ENCODE data around the gene MYO5C. TPM values are rescaled to one million over a fixed set of nuclear protein-coding genes. Genes with fewer than 3 reads are reported as not detected.

MYO5C gene
- total and polyA plus RNA-seq, 2 of the 4 experiments (the other 2 are of a cell fraction), result under 0.01 to 0.03 TPM

- in situ Hi-C loops (cut with MboI; ENCODE audit: low sequenced_read_pairs), result no loop called here
- DNase-seq, result peak; percentile 66
- H3K4me1 ChIP-seq (ENCODE audit: control insufficient read depth, insufficient read depth, low read length), result peaks cover 14% of the 10 kb centered on the region
Observed at GRCh38 chr15:52255008-52255407, 40.6 kb downstream of the MYO5C start.

More at GRCh38 chr15:52255008-52255407, 40.6 kb downstream of the MYO5C start:
- WGBS, 2 experiments (ENCODE audit: extremely low coverage in 2 of 2, insufficient read length in 1 of 2), result no CpG with 5 or more reads among the region's 1 CpG
- no peak overlapping the region for H2BK5ac ChIP-seq (ENCODE audit: low read depth, low read length, poor library complexity, severe bottlenecking)
- intact Hi-C loops (cut with micrococcal nuclease) (loop anchor here (10.0 kb wide), 1 partner anchor 420 kb away; the partner anchor contains the start of gene ATOSA), dilution Hi-C loops (cut with HindIII; ENCODE audit: low sequenced_read_pairs, unreplicated experiment) (no loop called here)
- no peak overlapping the region for H3K56ac ChIP-seq (ENCODE audit: extremely low read depth, insufficient read depth, low read length)
- no peak overlapping the region for H4K91ac ChIP-seq (ENCODE audit: insufficient read depth, low read depth, low read length)
- peaks cover 14% of the 10 kb centered on the region for H3K9me1 ChIP-seq (ENCODE audit: insufficient read depth, low read length)
- no peak overlapping the region for H3K23ac ChIP-seq (ENCODE audit: low read depth, low read length)
- no peaks in the 10 kb centered on the region for H3K9me3 ChIP-seq (ENCODE audit: control insufficient read depth, insufficient read depth, low read length)
- ChIA-PET POLR2A (ENCODE audit: unreplicated experiment) (interaction anchor here (0.7 kb wide), 1 partner anchor 47 kb away, joined by 8 read pairs; no protein-coding TSS in a partner anchor), CTCF (interaction anchor here (1.6 kb wide), 1 partner anchor 83 kb away, joined by 3 read pairs; no protein-coding TSS in a partner anchor)
- no peak overlapping the region for H3K27ac ChIP-seq (ENCODE audit: insufficient read depth, low read length)
- H2BK20ac ChIP-seq (ENCODE audit: low read depth, low read length), result peak overlapping the region; percentile 84
- 0 out of 2 replicates have a peak, but pooled peaks have one; percentile 24 for ATAC-seq (ENCODE audit: low read depth)
- no TSS peak for BruUV-seq (replicated peaks)
- no peak overlapping the region for H4K5ac ChIP-seq (ENCODE audit: low read depth, low read length)
- H3K27me3 ChIP-seq (ENCODE audit: control insufficient read depth, insufficient read depth, low read length), result no peaks in the 10 kb centered on the region
- H4K8ac ChIP-seq (ENCODE audit: low read depth in 2 of 2, low read length in 2 of 2), result peak overlapping the region in 1 of 2 experiments; percentile 53; a peak in 1 of 4 replicates
- no peak overlapping the region for H2AK9ac ChIP-seq (replicated peaks; ENCODE audit: low read depth, low read length, poor library complexity)
- H3K4ac ChIP-seq (ENCODE audit: low read depth, low read length), result 0 out of 2 replicates have a peak overlapping the region, but pooled peaks have one; percentile 12
- H3K18ac ChIP-seq (ENCODE audit: low read depth, low read length), result no peak overlapping the region
- H3K36me3 ChIP-seq (ENCODE audit: control insufficient read depth, insufficient read depth, low read length), result no peaks in the 10 kb centered on the region
- H2AK5ac ChIP-seq (ENCODE audit: low read depth, low read length), result no peak overlapping the region
- H3K9ac ChIP-seq (ENCODE audit: low read depth, low read length), result no peak overlapping the region
- no peak overlapping the region for H2AFZ ChIP-seq (replicated peaks; ENCODE audit: low read length, poor library complexity)
- 0 out of 2 replicates have a peak, but pooled peaks have one; percentile 9 for TF ChIP-seq BHLHE40 (IDR thresholded peaks at IDR 0.05; ENCODE audit: low read depth, low read length)
- TF ChIP-seq FOS (IDR thresholded peaks at IDR 0.05; ENCODE audit: low read depth, low read length), result peak; percentile 87
- no peak for TF ChIP-seq MXI1 (IDR thresholded peaks at IDR 0.05; ENCODE audit: borderline replicate concordance, low read depth, low read length)
- H3K14ac ChIP-seq (replicated peaks; ENCODE audit: low read depth, low read length), result no peak overlapping the region
- H2BK120ac ChIP-seq (ENCODE audit: low read depth, low read length), result peak overlapping the region; percentile 65; the same call in 1 of the 2 replicates
- peak overlapping the region; percentile 89; the same call in 2 of the 3 replicates for H2BK15ac ChIP-seq (ENCODE audit: low read depth, low read length)
- no peaks in the 10 kb centered on the region for H4K20me1 ChIP-seq (ENCODE audit: insufficient read depth, low read length)
- no peaks in the 10 kb centered on the region for H3K79me1 ChIP-seq (ENCODE audit: low read depth in 1 of 2, low read length in 2 of 2)
- H3K4me3 ChIP-seq (ENCODE audit: insufficient read depth, low read depth, low read length), result no peak overlapping the region
- peak overlapping the region; percentile 10; the same call in 1 of the 2 replicates for H3K4me2 ChIP-seq (ENCODE audit: low read depth, low read length)
